NB4 (cell line): ENCODE measurements around the gene CHAC1.

Experiments
- MYC ChIP-seq: IDR thresholded peaks from 2 replicates; pipeline ENCODE4 v1.6.1; 2011; ENCODE audit warnings: low read depth, low read length
- POLR2A ChIP-seq: IDR thresholded peaks from 2 replicates; pipeline ENCODE4 v1.6.1; 2011; ENCODE audit warnings: mild to moderate bottlenecking; ENCODE audit not compliant: insufficient read length; ENCODE audit errors: extremely low read depth
- TF ChIP-seq, protein P1 (sequence below): IDR thresholded peaks from one replicate; pipeline ENCODE4 v1.5.1; 2012; ENCODE audit warnings: low read depth, low read length

DNA sequence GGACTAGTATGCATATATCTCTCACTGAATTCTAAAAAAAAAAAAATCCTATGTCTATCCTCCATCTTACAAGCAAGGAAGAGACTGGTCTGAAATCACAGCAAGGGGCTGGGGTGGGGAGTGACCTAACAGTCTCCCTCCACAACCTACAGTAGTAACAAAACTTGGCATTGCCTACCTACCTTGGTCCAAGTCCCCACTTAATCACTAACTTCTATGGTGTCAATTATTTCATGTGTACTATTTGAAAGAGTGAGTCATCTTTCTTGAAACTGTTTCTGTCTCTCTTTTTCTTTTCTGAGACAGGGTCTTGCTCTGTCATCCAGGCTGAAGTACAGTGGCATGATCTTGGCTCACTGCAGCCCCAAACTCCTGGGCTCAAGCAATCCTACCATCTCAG lies 36.8 kb downstream of the CHAC1 start:
- TF ChIP-seq, protein P1, sequence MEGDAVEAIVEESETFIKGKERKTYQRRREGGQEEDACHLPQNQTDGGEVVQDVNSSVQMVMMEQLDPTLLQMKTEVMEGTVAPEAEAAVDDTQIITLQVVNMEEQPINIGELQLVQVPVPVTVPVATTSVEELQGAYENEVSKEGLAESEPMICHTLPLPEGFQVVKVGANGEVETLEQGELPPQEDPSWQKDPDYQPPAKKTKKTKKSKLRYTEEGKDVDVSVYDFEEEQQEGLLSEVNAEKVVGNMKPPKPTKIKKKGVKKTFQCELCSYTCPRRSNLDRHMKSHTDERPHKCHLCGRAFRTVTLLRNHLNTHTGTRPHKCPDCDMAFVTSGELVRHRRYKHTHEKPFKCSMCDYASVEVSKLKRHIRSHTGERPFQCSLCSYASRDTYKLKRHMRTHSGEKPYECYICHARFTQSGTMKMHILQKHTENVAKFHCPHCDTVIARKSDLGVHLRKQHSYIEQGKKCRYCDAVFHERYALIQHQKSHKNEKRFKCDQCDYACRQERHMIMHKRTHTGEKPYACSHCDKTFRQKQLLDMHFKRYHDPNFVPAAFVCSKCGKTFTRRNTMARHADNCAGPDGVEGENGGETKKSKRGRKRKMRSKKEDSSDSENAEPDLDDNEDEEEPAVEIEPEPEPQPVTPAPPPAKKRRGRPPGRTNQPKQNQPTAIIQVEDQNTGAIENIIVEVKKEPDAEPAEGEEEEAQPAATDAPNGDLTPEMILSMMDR: no peak
- TF ChIP-seq POLR2A (no peak), MYC (no peak)
